ENCODE measurements around the gene ERBB4. TPM values are rescaled to one million over a fixed set of nuclear protein-coding genes. Genes with fewer than 3 reads are reported as not detected.
"Not testable (repeated sequence)": the region's sequence is repeated elsewhere in the genome, so short reads cannot be mapped to it uniquely, and the experiment has no call there.

ERBB4 gene
- total RNA-seq, 1 donor from 2014 or later, result 1.8 TPM

DNA sequence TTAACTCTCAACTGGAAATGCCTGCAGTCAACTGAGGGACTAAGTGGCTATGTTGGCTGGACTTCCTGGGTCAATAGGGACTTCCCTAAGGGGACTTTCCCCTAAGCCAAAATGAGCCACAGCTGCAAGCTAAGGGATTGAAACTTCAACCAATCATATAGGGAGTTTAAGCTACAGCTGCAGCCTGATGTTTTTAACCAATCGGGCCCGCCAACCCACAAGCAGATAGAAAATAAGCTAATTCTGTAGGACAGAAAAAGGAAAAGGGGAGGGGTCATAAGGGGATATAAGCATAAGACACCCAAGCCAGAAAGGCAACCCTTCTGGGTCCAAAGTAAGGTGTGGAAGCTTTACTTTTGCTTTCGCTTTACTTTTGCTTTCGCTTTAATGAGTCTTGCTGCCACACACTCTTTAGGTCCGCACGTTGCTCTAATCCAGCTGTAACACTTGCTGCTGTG, 927.5 kb downstream of the ERBB4 start:
- no peaks in the 10 kb centered on the region for H3K36me3 Mint-ChIP-seq (ENCODE audit: unreplicated experiment)
- TF ChIP-seq, protein P1, sequence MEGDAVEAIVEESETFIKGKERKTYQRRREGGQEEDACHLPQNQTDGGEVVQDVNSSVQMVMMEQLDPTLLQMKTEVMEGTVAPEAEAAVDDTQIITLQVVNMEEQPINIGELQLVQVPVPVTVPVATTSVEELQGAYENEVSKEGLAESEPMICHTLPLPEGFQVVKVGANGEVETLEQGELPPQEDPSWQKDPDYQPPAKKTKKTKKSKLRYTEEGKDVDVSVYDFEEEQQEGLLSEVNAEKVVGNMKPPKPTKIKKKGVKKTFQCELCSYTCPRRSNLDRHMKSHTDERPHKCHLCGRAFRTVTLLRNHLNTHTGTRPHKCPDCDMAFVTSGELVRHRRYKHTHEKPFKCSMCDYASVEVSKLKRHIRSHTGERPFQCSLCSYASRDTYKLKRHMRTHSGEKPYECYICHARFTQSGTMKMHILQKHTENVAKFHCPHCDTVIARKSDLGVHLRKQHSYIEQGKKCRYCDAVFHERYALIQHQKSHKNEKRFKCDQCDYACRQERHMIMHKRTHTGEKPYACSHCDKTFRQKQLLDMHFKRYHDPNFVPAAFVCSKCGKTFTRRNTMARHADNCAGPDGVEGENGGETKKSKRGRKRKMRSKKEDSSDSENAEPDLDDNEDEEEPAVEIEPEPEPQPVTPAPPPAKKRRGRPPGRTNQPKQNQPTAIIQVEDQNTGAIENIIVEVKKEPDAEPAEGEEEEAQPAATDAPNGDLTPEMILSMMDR (IDR thresholded peaks at IDR 0.05; ENCODE audit: partially characterized antibody, unreplicated experiment), result no peak
- DNase-seq, result no peak
- H3K4me3 Mint-ChIP-seq (ENCODE audit: unreplicated experiment), result no peak overlapping the region
- H3K9me3 Mint-ChIP-seq (ENCODE audit: unreplicated experiment), result no peaks in the 10 kb centered on the region
- no peaks in the 10 kb centered on the region for H3K27me3 Mint-ChIP-seq (ENCODE audit: unreplicated experiment)
- H3K4me1 Mint-ChIP-seq (ENCODE audit: low read depth, unreplicated experiment), result no peaks in the 10 kb centered on the region
- no peak overlapping the region for H3K27ac Mint-ChIP-seq (ENCODE audit: unreplicated experiment)

DNA sequence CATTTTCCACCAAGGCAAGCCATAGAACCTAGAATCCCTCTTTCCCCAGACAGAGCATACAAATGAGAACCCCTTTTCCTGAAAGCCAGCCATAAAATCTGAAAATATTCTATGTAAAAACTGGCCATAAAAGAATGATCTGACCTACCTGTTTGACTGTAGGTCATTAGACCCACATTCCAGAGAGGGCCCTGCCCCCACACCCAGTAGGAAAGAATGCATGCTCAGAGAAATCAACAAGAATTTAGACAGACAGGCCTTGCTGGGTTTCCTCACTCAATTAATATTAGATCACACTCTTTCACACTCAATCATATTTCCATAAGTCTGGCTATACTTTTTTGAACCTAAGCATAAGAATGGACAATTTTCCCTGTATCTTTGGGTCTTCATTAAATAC, 929.5 kb downstream of the ERBB4 start:
- Mint-ChIP-seq H3K4me3 (ENCODE audit: unreplicated experiment) (no peak overlapping the region), H3K36me3 (ENCODE audit: unreplicated experiment) (no peaks in the 10 kb centered on the region), H3K4me1 (ENCODE audit: low read depth, unreplicated experiment) (no peaks in the 10 kb centered on the region), H3K9me3 (ENCODE audit: unreplicated experiment) (no peaks in the 10 kb centered on the region), H3K27me3 (ENCODE audit: unreplicated experiment) (no peaks in the 10 kb centered on the region), H3K27ac (ENCODE audit: unreplicated experiment) (no peak overlapping the region)
- no peak for DNase-seq
- TF ChIP-seq, protein P1 (IDR thresholded peaks at IDR 0.05; ENCODE audit: partially characterized antibody, unreplicated experiment), result no peak

DNA sequence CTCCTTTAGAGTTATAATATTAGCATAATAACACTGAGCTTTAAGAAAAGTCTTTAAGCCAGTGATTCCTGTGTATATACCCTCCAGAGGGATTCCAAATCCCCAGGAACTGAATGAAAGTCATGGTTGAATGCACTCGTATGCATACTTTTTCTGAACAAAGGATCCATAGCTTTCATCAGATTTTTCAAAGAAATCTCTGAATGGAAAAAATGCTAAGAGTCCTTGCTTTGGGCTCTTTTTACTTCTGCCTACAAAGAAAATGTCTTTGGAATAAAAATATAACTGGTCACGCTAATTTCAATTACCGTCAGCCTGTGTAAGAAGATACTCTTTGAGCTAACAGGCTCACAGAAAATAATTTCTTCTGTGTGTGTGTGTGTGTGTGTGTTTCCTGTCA, 939.5 kb downstream of the ERBB4 start:
- H3K4me1 Mint-ChIP-seq (ENCODE audit: low read depth, unreplicated experiment), result peaks cover 5% of the 10 kb centered on the region
- DNase-seq, result no peak
- H3K4me3 Mint-ChIP-seq (ENCODE audit: unreplicated experiment), result no peak overlapping the region

DNA sequence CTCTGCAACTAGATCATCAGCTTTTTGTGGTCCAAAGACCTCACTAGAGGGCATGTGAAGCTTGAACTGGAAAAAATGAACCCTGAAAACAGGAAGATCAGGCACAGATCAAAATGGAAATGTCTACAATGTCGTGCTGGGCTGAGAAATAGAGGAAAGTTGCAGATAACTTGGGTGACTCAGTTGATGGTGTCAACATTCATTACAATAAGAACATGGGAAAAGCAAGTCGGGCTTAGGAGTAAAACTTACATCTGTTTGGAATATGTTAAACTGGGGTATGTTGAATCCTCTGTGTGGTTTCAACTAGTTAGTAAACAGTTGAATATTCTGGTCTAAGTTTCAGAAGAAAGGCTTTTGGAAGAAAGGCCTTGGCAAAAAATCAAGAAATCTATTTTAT, 940.4 kb downstream of the ERBB4 start:
- H3K4me1 Mint-ChIP-seq (ENCODE audit: low read depth, unreplicated experiment), result peaks cover 5% of the 10 kb centered on the region
- H3K27ac Mint-ChIP-seq (ENCODE audit: unreplicated experiment), result no peak overlapping the region
- DNase-seq, result no peak

More for the DNA sequence above, 939.5 kb downstream of the ERBB4 start:
- no peaks in the 10 kb centered on the region for H3K36me3 Mint-ChIP-seq (ENCODE audit: unreplicated experiment)
- H3K27ac Mint-ChIP-seq (ENCODE audit: unreplicated experiment), result no peak overlapping the region
- H3K9me3 Mint-ChIP-seq (ENCODE audit: unreplicated experiment), result peaks cover 1% of the 10 kb centered on the region
- H3K27me3 Mint-ChIP-seq (ENCODE audit: unreplicated experiment), result peaks cover 2% of the 10 kb centered on the region
- TF ChIP-seq, protein P1 (IDR thresholded peaks at IDR 0.05; ENCODE audit: partially characterized antibody, unreplicated experiment), result no peak

DNA sequence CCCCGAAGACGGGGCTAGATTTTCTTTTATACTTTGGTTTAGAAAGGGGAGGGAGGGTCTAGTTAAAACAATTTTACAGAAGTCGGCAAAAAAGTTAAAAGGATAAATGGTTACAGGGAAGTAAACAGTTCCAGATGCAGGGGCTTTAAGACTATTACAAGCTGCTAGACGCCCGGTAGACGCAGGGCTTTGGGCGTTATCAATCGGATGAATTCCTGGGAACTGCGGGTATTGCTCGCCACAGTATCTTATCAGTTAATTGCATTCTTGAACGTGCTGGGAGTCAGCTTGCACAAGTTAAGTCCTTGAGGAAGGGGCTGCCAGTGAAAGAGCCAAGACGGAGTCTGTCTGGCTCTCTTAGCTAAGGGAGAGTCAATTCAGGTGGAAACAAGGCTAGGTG, 946.6 kb downstream of the ERBB4 start:
- not testable (repeated sequence) for H3K27me3 Mint-ChIP-seq (ENCODE audit: unreplicated experiment); H3K4me3 Mint-ChIP-seq (ENCODE audit: unreplicated experiment); H3K27ac Mint-ChIP-seq (ENCODE audit: unreplicated experiment); H3K9me3 Mint-ChIP-seq (ENCODE audit: unreplicated experiment); H3K4me1 Mint-ChIP-seq (ENCODE audit: low read depth, unreplicated experiment); DNase-seq; H3K36me3 Mint-ChIP-seq (ENCODE audit: unreplicated experiment)

More for the DNA sequence above, 940.4 kb downstream of the ERBB4 start:
- Mint-ChIP-seq H3K9me3 (ENCODE audit: unreplicated experiment) (peaks cover 1% of the 10 kb centered on the region), H3K27me3 (ENCODE audit: unreplicated experiment) (peaks cover 2% of the 10 kb centered on the region), H3K36me3 (ENCODE audit: unreplicated experiment) (no peaks in the 10 kb centered on the region), H3K4me3 (ENCODE audit: unreplicated experiment) (no peak overlapping the region)
- TF ChIP-seq, protein P1 (IDR thresholded peaks at IDR 0.05; ENCODE audit: partially characterized antibody, unreplicated experiment), result no peak
